ENCODE results near the gene CES3. TPM values are rescaled to one million over a fixed set of nuclear protein-coding genes. Genes with fewer than 3 reads are reported as not detected.

Gene CES3
- total and polyA plus RNA-seq, 9 of the 15 experiments (the other 6 are each of a cell fraction or from before 2014, with no cell fraction given), result 0.06 to 2.2 (median 0.68) TPM

DNA sequence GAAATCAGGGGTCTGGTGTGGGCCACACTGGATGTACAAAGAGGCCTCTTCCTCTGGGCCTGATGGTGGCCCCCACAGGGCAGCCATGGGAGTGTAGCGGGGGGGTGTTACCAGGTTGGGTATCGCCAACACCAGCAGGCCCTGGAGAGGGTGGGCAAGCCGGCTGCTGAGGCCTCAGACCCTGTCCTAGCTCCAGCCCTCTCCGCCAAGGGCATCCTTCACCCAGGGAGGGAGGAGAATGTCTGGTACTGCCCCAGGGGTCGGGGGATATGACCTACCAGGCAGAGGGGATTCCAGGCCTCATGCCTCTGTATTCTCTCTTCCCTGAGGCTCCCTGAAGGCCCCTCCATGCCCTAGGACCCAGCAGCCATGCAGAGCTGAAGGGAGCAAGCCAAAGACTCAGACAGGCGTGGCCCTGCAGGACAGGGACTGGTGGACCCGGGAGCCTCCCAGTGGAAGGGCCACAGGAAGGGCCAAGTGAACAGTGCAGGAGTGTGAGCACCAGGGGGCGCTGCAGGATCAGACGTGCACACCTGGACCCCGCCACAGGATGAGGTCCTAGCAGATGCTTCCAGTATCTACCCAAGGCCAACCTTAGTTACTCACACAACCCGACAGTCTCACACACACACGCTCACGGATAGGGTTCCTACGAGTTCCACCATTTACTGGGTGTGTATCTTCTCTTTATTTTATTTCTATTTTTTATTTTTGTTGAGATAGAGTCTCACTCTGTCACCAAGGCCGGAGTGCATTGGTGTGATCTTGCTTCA, 16.5 kb downstream of the CES3 start:
- no peaks in the 10 kb centered on the region for H3K27me3 ChIP-seq (ENCODE audit: control insufficient read depth in 2 of 2, insufficient read depth in 2 of 2, low read length in 2 of 2)
- H3K4me1 ChIP-seq (replicated peaks in 1 of 2; ENCODE audit: control insufficient read depth in 2 of 2, insufficient read depth in 2 of 2, low read length in 2 of 2), result peaks cover 3 to 26% of the 10 kb centered on the region in 2 experiments; a peak in 4 of 5 replicates
- DNase-seq (ENCODE audit: extremely low read depth in 1 of 4, low spot score in 3 of 4), result peak; percentile 89 to 93 (median 92)
- WGBS (ENCODE audit: insufficient coverage, low coverage, missing lambda C conversion rate), result 25% methylated on average over 15 of the region's 15 CpGs
- in situ Hi-C loops (cut with MboI) (no loop called here), intact Hi-C loops (cut with micrococcal nuclease) (loop anchor here (1.0 to 10.0 kb wide), 6 partner anchors 23 to 267 kb away; partner anchors contain the start of genes FBXL8, FHOD1, SLC9A5 and TRADD)
- no peaks in the 10 kb centered on the region for H3K9me1 ChIP-seq (ENCODE audit: control insufficient read depth, insufficient read depth, low read length)
- H3K36me3 ChIP-seq (ENCODE audit: control insufficient read depth, insufficient read depth, low read length), result no peaks in the 10 kb centered on the region
- no peak overlapping the region for H3K9ac ChIP-seq (ENCODE audit: insufficient read depth in 1 of 2, low read depth in 2 of 2, low read length in 2 of 2)
- H3K27ac ChIP-seq (ENCODE audit: extremely low read depth, low read depth, low read length), result no peak overlapping the region
- peak overlapping the region; percentile 22; the same call in 1 of the 2 replicates for H2AFZ ChIP-seq (ENCODE audit: low read depth, low read length)
- no peaks in the 10 kb centered on the region for H3K79me2 ChIP-seq (ENCODE audit: control insufficient read depth, insufficient read depth, low read length)
- no peaks in the 10 kb centered on the region for H3K9me3 ChIP-seq (replicated peaks; ENCODE audit: control insufficient read depth, insufficient read depth, low read depth, low read length)
- ChIA-PET CTCF (ENCODE audit: low intra/inter-chr PET ratio) (interaction anchor here (0.5 to 2.5 kb wide), 10 partner anchors 18 to 328 kb away, joined by 3 to 21 read pairs (median 4); partner anchors contain the start of gene MATCAP1), POLR2A (no interaction called here)
- H4K20me1 ChIP-seq (replicated peaks; ENCODE audit: control insufficient read depth, insufficient read depth, low read length), result no peaks in the 10 kb centered on the region
- BruUV-seq (replicated peaks), result no TSS peak
- peak; percentile 98 for ATAC-seq
- no peak overlapping the region for H3K4me2 ChIP-seq (ENCODE audit: insufficient read depth, low read length)
- H3K4me3 ChIP-seq, result no peak overlapping the region
- FAIRE-seq, result peak; percentile 84
- TF ChIP-seq PTTG1 (tag; IDR thresholded peaks at IDR 0.05; ENCODE audit: low read depth), result no peak
- no peak for TF ChIP-seq NUFIP1 (IDR thresholded peaks at IDR 0.05; ENCODE audit: partially characterized antibody)
- TF ChIP-seq MITF (IDR thresholded peaks at IDR 0.05), result no peak
- TF ChIP-seq ZBTB9 (CRISPR knock-in tag; IDR thresholded peaks at IDR 0.05), result 0 out of 2 replicates have a peak, but pooled peaks have one; percentile 20
- TF ChIP-seq ZBTB8A (IDR thresholded peaks at IDR 0.05; ENCODE audit: partially characterized antibody), result no peak
- TF ChIP-seq HDGF (IDR thresholded peaks at IDR 0.05), result peak; percentile 82
- TF ChIP-seq, protein P1, sequence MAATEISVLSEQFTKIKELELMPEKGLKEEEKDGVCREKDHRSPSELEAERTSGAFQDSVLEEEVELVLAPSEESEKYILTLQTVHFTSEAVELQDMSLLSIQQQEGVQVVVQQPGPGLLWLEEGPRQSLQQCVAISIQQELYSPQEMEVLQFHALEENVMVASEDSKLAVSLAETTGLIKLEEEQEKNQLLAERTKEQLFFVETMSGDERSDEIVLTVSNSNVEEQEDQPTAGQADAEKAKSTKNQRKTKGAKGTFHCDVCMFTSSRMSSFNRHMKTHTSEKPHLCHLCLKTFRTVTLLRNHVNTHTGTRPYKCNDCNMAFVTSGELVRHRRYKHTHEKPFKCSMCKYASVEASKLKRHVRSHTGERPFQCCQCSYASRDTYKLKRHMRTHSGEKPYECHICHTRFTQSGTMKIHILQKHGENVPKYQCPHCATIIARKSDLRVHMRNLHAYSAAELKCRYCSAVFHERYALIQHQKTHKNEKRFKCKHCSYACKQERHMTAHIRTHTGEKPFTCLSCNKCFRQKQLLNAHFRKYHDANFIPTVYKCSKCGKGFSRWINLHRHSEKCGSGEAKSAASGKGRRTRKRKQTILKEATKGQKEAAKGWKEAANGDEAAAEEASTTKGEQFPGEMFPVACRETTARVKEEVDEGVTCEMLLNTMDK (IDR thresholded peaks at IDR 0.05; ENCODE audit: borderline replicate concordance, insufficient read depth, low read depth, low read length, poor library complexity, severe bottlenecking), result peak; percentile 11
- TF ChIP-seq BCL6 (CRISPR knock-in tag; IDR thresholded peaks at IDR 0.05), result no peak
- TF ChIP-seq COPS2 (conservative IDR thresholded peaks at IDR 0.05), result no peak
- no peak for TF ChIP-seq HMG20B (CRISPR knock-in tag; IDR thresholded peaks at IDR 0.05)
- TF ChIP-seq JUND (IDR thresholded peaks at IDR 0.05; ENCODE audit: borderline replicate concordance, low read depth, low read length), result peak; percentile 48; the same call in 1 of the 2 replicates
- TF ChIP-seq JUND (tag; IDR thresholded peaks at IDR 0.05; ENCODE audit: borderline replicate concordance, low read depth, low read length), result peak; percentile 10; the same call in 1 of the 3 replicates
- no peak for TF ChIP-seq POLR2AphosphoS5 (IDR thresholded peaks at IDR 0.05; ENCODE audit: control insufficient read depth, insufficient read depth, low read depth, low read length)
- no peak for TF ChIP-seq TARDBP (IDR thresholded peaks at IDR 0.05)
- TF ChIP-seq HNRNPUL1 (IDR thresholded peaks at IDR 0.05; ENCODE audit: low read length), result no peak
- no peak for TF ChIP-seq ZNF77 (CRISPR knock-in tag; IDR thresholded peaks at IDR 0.05)
- TF ChIP-seq SOX6 (IDR thresholded peaks at IDR 0.05), result peak; percentile 30; the same call in 1 of the 2 replicates

All from K562 (cell line).